SU-DHL-6 (cell line): ENCODE results near the gene ABR.

Source experiments
- H2AFZ ChIP-seq: fragments of 200-600 bp; sonication (generic); 2 replicates; pipeline ENCODE4 v1.6.1; 2014; ENCODE audit warnings: low read depth, mild to moderate bottlenecking, moderate library complexity, mixed read lengths, antibody characterized with exemption, low read length; ENCODE audit not compliant: severe bottlenecking
- H3F3A ChIP-seq: fragments of 200-600 bp; shearing (Covaris generic); 2 replicates; pipeline ENCODE4 v1.6.0; 2016; ENCODE audit warnings: antibody characterized with exemption, mild to moderate bottlenecking; ENCODE audit not compliant: insufficient read depth
- H3K27ac ChIP-seq: fragments of 200-600 bp; sonication (generic); 2 replicates; pipeline ENCODE4 v1.5.1; 2016; ENCODE audit warnings: low read depth, mild to moderate bottlenecking, low read length, moderate library complexity, mixed read lengths
- H3K27me3 ChIP-seq: fragments of 200-600 bp; sonication (generic), shearing (Covaris generic); 2 replicates; pipeline ENCODE4 v1.6.0; 2014; ENCODE audit warnings: mild to moderate bottlenecking, low read length
- H3K36me3 ChIP-seq: fragments of 200-600 bp; sonication (generic); 2 replicates; pipeline ENCODE4 v1.6.1; 2014; ENCODE audit warnings: mild to moderate bottlenecking, low read length, mixed read lengths
- H3K4me2 ChIP-seq: fragments of 300-600, 200-600 bp; shearing (Covaris generic), sonication (generic); 2 replicates; pipeline ENCODE4 v1.6.0; 2014; ENCODE audit warnings: low read length, low read depth, mild to moderate bottlenecking; ENCODE audit not compliant: poor library complexity, severe bottlenecking
- H3K4me3 ChIP-seq: fragments of 200-600 bp; sonication (generic); 2 replicates; pipeline ENCODE4 v1.5.1; 2014; ENCODE audit warnings: antibody characterized with exemption, low read length, mild to moderate bottlenecking, mixed read lengths; ENCODE audit not compliant: insufficient read depth, poor library complexity, severe bottlenecking
- H3K79me2 ChIP-seq: fragments of 200-600 bp; sonication (generic); 2 replicates; pipeline ENCODE4 v1.6.1; 2014; ENCODE audit warnings: mild to moderate bottlenecking, low read length, moderate library complexity; ENCODE audit not compliant: insufficient read depth
- H3K9ac ChIP-seq: fragments of 200-600 bp; sonication (generic); 2 replicates; pipeline ENCODE4 v1.7.0; 2014; ENCODE audit warnings: mild to moderate bottlenecking, low read length
- H3K9me2 ChIP-seq: fragments of 200-600 bp; sonication (generic); replicated peaks from 2 replicates; pipeline ENCODE4 v1.6.1; 2014; ENCODE audit warnings: low read length; ENCODE audit not compliant: insufficient read depth
- H3K9me3 ChIP-seq: fragments of 200-600 bp; sonication (generic); 2 replicates; pipeline ENCODE4 v1.6.1; 2014; ENCODE audit warnings: low read length, mixed read lengths; ENCODE audit not compliant: insufficient read depth
- H4K20me1 ChIP-seq: fragments of 200-600 bp; sonication (generic); 2 replicates; pipeline ENCODE4 v1.6.1; 2014; ENCODE audit warnings: low read depth, mild to moderate bottlenecking, antibody characterized with exemption, low read length, moderate library complexity, mixed read lengths
- CTCF ChIP-seq: fragments of 200-600 bp; sonication (generic); IDR thresholded peaks from one replicate; pipeline ENCODE4 v1.5.1; 2017; ENCODE audit warnings: antibody characterized with exemption, mild to moderate bottlenecking, low read length, moderate library complexity; ENCODE audit not compliant: insufficient read depth, poor library complexity, severe bottlenecking
- EZH2phosphoT487 ChIP-seq: fragments of 200-600 bp; sonication (generic), shearing (Covaris generic); conservative IDR thresholded peaks from 2 replicates; pipeline ENCODE4 v1.6.1; 2018; ENCODE audit warnings: mild to moderate bottlenecking, antibody characterized with exemption, low read length, moderate library complexity, mixed read lengths

The ABR gene

DNA sequence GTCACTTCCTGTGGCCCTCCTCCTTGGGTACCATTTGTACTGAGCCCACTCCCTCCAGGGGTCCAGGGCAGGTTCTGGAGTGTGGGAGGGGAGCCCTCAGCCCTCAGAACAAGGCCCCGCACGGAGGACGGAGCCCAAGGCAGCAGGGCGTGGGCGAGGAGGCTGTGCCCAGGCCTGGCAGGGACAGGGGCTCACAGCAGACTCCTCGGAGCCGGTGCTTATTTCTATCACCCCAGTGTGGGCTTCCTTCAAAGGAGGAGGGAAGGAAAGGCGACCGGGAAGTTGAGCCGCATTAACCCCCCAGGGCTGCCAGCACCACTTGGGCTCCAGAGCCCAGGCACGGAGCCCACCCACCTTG, 54.0 kb downstream of the ABR start:
- Histone ChIP-seq H3K36me3 (no peaks in the 10 kb centered on the region), H3F3A (no peaks in the 10 kb centered on the region), H3K27me3 (no peaks in the 10 kb centered on the region), H3K9ac (no peak overlapping the region), H3K4me3 (no peak overlapping the region), H3K79me2 (peaks cover 43% of the 10 kb centered on the region), H2AFZ (no peak overlapping the region), H3K9me2 (no peaks in the 10 kb centered on the region), H3K27ac (no peak overlapping the region), H4K20me1 (no peaks in the 10 kb centered on the region), H3K4me2 (no peak overlapping the region), H3K9me3 (no peaks in the 10 kb centered on the region)
- TF ChIP-seq CTCF = no peak
- TF ChIP-seq EZH2phosphoT487 = no peak

DNA sequence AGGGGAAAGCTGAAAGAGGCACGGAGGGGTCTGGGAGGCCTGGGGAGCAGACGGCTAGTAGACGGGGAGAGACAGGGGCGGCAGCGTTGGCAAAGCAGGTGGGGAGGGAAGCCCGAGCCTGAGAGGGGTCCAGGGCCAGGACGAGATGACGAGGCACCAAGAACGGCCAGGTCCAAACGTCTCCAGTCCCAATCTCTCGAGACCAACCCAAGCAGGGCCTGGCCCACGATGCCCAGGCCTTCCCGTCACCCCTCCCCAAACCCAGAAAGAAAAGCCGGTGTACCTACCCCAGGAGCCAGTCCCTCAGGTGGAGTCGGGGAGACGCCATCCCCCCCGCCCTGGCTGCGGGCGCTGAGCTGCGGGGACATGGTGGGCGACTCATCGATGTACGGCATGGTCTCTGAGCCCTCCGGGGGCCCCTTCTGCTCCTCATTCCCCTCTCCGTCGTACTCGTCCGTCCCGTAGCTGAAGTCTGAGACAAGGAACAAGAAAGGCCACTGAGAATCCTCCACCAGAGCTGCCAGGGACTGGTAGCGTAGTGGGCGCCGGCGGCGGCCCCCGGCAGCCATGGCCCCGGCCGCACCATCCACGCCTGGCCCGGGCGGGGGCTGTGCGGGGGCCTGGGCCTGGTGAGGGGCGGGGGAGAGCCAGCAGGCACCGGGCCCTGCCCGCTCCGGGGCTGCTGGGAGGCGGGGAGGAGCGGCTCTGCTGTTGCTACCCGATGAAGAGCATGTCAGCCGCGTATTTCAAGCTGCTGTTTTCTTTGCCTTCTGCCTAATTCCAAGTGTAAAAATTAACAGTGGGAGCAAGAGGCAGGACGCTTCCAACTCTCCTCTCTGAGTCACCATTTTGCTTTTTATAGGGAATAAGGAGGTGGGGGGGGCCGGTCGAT, 54.6 kb downstream of the ABR start:
- H2AFZ ChIP-seq = no peak overlapping the region
- H4K20me1 ChIP-seq = no peaks in the 10 kb centered on the region
- H3K9ac ChIP-seq = no peak overlapping the region

DNA sequence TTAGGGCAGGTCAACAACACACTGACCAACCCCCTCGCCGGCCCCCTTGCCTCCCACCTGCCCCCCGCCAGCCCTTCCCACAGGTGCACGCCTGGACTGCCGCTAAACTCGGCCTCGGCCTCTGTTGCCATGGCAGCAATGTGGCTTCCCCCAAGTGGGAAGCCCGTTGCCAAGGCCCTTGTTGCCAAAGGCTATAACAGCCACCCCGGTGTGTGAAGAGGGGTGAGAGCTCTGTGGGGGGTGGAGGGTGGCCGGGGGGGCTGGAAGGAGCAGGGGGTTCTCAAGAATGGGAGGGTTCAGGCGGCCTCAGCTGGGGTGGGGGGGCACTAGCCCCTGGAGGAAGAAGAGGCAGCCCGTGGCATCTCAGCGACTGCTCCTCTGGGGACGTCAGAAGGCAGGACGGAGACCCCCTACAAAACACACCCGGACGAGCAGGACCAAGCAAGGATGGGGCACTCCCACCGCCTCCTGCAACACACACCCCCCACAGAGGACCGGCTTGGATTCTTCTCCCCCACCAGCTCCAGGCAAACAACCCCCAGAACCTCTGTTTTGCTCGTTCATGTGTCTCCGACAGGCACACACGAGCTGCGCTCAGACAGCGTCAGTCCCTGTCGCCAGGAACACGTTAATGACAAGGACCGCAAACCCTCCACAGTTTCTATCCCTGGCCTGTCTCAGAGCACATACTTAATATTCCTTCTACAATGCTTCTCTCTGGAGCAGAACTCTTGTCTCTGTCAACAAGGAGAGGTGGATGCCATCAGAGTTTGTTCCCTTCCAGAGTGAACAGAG, 55.7 kb downstream of the ABR start:
- Histone ChIP-seq H3F3A (no peaks in the 10 kb centered on the region), H3K27me3 (no peaks in the 10 kb centered on the region), H3K9ac (no peak overlapping the region), H2AFZ (no peak overlapping the region), H3K9me2 (no peaks in the 10 kb centered on the region), H3K4me3 (no peak overlapping the region), H4K20me1 (no peaks in the 10 kb centered on the region), H3K79me2 (peaks cover 36% of the 10 kb centered on the region), H3K4me2 (peak overlapping the region; percentile 31), H3K9me3 (no peaks in the 10 kb centered on the region), H3K36me3 (no peaks in the 10 kb centered on the region), H3K27ac (peak overlapping the region; percentile 56)
- TF ChIP-seq CTCF = no peak

More for the DNA sequence above, 54.6 kb downstream of the ABR start:
- no peak overlapping the region for H3K4me3 ChIP-seq
- H3K36me3 ChIP-seq = no peaks in the 10 kb centered on the region
- H3K27ac ChIP-seq = no peak overlapping the region
- peaks cover 39% of the 10 kb centered on the region for H3K79me2 ChIP-seq
- H3K9me2 ChIP-seq = no peaks in the 10 kb centered on the region
- TF ChIP-seq CTCF = no peak
- TF ChIP-seq EZH2phosphoT487 = no peak
- no peaks in the 10 kb centered on the region for H3K27me3 ChIP-seq
- H3F3A ChIP-seq = no peaks in the 10 kb centered on the region
- no peak overlapping the region for H3K4me2 ChIP-seq
- H3K9me3 ChIP-seq = no peaks in the 10 kb centered on the region
